ENCODE data around the gene NFIC.
"Not testable (repeated sequence)": the region's sequence is repeated elsewhere in the genome, so short reads cannot be mapped to it uniquely, and the experiment has no call there.

Gene NFIC

DNA sequence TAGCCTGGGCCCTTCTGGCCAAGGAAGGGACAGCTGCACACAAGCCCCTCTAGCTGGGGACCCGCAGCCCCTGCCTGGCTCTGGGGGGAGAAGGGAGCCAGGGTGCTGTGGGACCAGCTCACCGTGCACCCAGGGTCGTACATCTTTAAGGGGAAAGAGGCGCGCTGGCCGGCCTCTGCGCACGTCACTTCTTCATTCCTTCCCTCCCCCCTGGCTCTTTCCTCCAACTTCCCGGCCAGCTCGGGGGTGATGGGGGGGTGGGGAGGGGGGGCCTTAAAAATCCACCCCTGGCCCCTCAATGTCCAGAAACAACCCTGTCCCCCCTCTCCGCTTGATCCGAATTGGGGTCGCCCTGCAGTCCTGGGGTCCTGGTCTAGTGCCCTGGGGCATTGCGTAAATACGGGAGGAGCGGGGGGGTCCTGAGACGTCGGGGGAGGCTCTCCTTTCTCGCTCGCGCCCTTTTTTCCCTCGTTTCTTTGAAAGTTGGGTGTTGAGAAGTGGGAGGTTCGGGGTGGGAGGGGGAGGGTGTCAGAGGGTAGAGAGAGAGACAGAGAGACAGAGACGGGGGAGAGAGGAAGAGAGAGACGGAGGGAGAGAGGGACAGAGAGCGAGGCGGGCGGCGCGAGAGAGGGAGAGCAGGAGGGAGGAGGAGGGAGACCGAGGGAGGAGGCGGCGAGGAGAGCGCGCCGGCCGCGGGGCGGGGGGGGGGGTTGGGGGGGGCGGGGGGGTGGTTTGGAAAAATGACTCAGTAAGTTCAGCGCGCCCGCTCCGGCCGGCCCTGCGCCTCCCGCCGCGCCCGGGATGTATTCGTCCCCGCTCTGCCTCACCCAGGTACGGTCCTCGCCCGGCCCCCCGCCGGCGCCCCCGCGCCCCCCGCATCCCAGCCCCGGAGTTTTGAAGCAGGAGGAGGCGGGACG, at the start of gene NFIC:
Gene NFIC (plus strand): TSS at position 748 of the 917 bp plus-strand sequence. CDS start 54 bp downstream, at position 802.
- peak; percentile 61 for DNase-seq

DNA sequence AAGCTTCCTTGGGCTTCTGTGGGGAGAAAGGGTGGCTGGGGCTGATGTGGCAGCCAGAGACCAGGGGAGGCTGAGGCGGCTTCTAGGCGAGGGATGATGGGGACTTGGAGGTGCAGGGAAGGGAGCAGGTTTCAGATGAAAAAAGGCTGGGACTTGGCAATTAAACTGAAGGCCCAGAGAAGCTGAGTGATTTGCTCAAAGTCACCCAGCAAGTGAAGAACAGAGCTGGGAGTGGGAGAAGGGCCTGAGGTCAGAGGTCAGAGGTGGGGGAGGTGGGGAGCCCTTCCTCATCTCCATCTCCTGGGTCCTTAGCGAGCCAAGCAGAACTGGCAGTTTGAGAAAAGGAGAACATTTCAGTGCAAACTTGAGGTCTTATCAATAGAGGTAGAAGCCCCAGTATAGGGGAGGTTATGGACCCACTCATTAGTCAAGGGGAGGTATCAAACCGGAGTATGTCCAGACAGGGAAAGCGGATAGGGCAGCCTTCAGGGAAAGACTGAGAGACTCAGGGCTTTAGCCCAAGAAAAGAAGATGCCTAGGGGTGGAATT, 49.6 kb upstream of the NFIC start:
- no peak for DNase-seq

DNA sequence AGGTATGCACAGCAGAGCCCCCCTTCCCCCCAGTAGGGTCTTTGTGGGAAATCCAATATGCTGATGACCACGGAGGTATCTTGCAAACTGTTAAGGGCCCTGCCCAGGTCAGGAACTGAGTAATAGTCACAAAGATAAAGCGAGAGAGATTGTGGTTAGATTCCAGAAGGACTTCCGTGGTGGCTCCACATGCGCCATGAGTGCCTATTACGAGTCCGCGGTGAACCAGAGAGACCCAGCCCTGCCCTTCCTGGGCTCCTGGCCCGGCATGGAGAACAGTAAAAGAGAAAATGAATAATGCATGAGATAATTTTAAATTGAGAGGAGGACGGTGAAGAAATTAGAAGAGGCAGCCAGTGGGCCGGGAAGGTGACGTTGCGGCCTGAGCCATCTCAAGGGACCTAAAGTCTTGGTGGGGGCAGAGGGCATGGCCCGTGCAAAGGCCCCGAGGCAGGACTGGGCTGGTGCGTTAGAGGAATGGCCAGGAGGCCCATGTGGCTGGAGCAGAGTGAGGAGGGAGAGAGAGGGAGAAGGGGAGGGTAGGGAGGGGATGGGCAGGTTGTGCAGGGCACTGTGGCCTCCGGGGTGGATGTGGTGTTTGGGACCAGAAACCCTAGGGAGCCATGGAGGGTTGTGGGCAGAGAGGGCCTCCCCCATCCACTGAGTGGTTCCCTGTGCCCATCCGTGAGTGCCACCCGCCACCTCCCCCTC, 46.6 kb upstream of the NFIC start:
- no peak for DNase-seq

DNA sequence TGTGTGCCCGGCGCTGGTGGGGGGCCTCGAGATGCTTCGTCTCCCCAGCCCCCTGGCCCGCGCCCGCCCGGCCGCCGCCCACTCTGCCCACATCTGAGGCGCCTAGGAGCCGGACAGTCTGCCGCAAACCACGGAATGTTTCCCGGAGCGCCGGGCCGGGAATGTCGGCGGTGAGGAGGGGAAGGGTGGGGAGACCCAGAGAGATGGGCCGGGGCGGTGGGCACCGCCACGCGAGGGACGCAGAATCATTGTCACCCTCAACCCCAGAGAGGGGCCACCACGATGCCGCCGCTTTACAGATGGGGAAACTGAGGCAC, 46.1 kb upstream of the NFIC start:
- no peak for DNase-seq

DNA sequence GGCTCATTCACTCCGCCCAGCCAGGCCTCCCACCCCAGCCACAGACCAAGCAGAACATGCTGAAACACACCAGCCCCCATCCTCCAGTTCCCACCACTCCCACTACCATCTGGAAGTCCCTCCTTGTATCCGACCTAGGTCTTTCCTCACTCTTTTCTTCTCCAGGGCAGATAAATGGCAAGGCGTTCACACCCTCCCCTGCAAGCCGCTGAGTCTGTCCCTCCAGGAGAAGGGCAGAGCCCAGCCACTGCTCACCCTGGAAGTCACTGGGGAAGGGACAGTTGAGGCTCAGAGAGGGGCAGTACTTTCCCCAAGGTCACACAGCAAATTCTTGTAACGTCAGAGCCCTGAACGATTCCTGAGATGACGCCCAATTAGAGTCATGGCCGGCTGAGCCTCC, 45.5 kb upstream of the NFIC start:
- DNase-seq, result no peak

DNA sequence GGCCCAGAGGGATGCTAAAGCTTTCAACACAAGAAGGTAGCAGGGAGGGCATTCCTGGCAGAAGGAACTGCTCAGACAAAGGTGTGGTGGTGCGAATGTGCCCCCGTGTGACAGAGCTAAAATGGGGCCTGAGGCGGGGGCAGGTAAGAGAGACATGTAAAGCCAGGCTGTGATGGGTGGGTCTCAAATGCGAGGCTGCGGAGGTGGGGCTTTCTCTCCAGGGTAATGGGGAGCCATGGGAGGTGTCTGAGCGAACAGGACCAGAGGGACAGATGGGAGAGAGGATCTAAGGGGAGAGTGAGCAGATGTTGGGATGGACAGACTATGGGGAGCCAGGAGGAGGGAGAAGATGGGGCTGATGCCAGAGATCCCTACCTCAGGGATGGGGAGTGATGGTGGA, 44.7 kb upstream of the NFIC start:
- no peak for DNase-seq

DNA sequence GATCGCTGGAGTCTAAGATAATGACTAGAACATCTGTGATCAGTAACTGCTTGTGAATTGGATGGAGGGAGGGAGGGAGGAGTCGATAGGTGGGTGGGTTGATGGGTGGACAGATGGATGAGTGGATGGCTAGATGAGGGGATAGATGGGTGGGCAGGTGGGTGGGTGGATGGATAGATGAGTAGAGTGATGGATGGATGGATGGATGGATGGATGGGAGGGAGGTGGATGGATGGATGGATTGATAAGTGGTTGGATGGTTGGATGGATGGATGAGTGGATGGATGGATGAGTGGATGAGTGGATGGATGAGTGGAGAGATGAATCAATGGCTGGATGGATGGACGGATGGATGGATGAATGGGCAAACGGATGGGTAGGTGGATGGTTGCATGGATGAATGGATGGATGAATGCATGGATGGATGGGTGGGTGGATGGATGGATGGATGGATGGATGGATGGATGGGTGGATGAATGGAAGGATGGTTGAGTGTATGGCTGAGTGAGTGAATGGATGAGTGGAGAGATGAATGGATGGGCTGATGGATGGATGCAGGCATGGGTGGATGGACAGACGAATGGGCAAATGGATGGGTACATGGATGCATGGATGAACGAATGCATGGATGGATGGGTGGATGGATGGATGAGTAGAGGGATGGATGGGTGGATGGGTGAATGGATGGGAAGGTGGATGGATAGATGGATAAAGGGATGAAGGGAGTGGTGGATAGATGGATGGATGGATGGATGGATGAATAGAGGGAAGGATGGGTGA, 44.0 kb upstream of the NFIC start:
- DNase-seq, result no peak

DNA sequence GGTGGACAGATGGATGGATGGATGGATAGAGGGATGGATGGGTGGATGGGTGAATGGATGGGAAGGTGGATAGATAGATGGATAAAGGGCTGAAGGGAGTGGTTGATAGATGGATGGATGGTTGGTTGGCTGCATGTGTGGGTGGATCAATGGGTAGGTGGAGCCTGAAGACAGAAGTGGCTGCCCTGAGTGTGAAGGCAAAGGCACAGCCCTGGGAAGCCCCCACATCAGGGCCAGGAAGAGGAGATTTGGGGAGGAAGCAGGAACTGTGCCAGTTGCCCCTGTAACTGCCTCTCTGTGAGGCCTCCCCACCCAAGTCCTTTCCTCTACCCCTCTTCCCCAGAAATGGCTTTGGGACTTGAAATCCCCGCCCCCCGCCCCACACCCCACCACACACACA, 43.4 kb upstream of the NFIC start:
- no peak for DNase-seq

DNA sequence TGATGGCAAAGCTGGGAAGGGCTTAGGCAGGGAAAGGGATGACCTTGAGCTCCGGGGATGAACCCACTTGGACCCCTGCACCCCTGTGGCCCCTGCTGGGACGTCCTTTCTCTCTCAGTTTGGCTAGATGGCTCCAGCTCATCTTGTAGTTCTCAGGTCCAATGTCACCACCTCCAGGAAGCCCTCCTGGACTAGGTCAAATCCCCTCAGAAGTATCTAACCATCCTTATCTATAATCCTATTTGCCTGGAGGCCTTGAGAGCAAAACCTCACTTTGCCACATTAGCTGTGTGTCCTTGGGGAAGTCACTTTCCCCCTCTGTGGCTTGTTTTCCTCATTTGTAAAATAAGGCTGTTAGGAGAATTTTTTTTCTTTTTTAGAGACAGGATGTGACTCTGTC, 42.7 kb upstream of the NFIC start:
- DNase-seq, result no peak

DNA sequence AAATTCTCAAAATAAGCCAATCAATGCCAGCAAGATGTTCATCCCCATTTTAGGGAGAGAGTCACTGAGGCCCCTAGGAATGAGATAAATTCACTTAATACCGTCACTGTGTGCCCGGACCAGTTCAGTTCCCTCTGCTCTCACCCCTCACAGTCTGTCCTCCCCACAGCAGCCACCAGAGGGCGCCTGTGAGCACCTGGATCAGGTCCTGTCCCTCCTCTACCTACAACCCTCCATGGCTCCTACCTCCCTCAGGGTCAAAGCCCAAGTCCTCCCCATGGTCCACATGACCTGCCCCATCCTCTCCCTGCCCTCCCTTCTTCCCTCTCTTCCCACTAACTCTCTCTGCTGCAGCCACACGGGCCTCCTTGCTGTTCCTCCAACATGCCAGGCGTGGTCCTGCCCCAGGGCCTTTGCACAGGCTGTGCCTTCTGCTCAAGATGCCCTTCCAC, 42.0 kb upstream of the NFIC start:
- peak; percentile 91 for DNase-seq

DNA sequence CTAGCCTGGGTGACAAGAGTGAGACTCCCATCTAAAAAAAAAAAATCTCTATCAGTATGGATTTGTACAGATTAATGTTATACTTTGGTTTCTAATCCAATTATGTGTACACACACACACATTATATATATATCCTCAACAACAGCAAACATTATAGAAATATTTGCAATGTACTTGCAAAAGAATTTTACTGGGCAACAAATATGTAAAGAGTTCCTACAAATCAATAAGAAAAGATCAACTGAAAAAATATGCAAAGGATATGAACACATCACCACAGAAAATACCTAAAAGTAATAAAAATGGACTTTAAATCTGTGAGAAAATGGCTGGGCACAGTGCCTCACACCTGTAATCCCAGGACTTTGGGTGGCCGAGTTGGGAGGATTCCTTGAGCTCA, 40.9 kb upstream of the NFIC start:
- no peak for DNase-seq

DNA sequence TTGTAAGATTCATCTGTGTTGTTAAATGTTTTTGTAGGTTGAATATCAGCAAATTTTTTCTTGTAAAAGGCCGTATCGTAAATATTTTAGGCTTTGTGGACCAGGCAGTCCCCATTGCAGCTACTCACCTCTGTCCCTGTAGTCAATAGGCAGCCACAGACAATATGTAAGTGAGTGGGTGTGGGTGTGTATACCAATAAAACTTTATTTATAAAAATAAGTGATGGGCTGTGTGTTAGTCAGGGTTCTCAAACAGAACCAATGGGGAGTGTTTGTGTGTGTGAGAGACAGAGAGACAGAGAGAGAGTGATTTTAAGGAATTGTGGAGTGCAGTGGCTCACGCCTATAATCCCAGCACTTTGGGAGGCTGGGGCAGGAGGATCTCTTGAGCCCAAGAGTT, 37.6 kb upstream of the NFIC start:
- DNase-seq, result no peak

DNA sequence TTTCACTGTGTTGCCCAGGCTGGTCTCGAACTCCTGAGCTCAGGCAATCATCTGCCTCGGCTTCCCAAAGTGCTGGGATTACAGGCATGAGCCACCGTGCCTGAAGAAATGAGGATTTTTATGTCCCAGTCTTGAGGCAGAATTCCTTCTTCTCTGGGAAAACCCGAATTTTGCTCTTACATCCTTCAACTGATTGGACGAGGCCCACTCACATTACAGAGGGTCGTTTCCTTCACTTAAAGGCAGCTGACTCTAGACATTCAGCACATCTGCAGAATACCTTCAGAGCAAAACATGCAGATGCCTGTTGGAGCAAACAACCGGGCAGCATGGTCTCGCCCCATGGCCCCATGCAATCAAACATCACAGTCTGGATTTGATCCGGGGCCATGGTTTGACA, 36.3 kb upstream of the NFIC start:
- no peak for DNase-seq

DNA sequence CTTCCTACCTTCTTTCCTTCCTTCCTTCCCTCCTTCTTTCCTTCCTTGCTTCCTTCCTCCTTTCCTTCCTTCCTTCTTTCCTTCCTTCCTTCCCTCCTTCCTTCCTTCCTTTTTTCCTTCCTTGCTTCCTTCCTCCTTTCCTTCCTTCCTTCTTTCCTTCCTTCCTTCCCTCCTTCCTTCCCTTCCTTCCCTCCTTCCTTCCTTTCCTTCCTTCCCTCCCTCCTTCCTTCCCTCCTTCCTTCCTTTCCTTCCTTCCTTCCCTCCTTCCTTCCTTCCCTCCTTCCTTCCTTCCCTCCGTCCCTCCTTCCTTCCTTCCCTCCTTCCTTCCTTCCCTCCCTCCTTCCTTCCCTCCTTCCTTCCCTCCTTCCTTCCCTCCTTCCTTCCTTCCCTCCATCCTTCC, 34.2 kb upstream of the NFIC start:
- DNase-seq, result not testable (repeated sequence)

DNA sequence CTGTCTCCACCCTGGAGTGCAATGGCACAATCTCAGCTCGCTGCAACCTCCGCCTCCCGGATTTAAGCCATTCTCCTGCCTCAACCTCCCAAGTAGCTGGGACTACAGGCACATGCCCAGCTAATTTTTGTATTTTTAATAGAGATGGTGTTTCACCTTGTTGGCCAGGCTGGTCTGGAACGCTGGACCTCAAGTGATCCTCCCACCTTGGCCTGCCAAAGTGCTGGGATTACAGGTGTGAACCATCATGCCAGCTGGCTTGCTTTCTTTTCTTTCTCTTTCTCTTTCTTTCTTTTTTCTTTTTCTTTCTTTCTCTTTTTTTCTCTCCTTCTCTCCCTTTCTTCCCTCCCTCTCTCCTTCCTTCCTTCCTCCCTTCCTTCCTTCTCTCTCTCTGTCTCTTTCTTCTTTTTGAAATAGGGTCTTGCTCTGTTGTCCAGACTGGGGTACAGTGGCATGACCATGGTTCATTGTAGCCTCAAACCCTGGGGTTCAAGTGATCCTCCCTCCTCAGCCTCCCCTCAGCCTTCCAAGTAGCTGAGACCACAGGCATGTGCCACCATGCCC, 33.3 kb upstream of the NFIC start:
- no peak for DNase-seq

DNA sequence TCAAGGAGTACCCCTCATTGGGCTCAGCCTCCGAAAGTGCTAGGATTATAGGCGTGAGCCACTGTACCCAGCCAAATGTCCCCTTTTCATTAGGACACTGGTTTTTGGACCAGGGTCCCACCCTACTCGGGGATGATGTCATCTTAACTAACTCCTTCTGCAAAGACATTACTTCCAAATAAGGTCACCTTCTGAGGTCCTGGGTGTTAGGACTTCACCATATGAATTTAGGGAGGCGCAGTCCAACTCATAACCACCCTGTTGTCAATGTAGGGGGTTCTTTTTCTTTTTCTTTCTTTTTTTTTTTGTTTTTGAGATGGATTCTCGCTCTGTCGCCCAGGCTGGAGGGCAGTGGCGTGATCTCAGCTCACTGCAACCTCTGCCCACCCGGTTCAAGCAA, 32.7 kb upstream of the NFIC start:
- DNase-seq, result no peak

DNA sequence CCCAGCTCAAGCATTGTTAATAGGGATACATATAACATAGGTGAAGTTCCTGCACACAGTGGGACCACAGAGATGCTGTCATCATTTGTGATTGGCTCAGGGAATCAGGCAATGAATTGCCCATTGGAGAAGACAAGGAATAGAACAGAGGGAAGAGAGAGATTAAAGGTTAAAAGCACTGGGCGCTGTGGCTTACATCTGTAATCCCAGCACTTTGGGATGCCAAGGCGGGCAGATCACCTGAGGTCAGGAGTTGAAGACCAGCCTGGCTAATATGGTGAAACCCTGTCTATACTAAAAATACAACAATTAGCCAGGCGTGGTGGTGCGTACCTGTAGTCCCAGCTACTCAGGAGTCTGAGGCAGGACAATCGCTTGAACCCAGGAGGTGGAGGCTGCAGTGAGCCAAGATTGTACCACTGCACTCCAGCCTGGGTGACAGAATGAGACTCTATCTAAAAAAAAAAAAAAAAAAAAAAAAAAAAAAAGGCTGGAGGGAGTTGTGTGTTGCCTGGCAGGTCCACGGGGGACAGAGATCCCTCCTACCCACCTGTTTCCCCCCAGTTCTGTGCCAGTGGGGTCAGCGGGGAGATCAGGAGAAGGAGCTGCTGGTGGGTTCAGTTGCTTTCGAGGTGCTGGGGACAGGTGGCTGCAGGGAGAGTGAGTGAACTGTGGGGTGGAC, 31.5 kb upstream of the NFIC start:
- DNase-seq, result not testable (repeated sequence)

DNA sequence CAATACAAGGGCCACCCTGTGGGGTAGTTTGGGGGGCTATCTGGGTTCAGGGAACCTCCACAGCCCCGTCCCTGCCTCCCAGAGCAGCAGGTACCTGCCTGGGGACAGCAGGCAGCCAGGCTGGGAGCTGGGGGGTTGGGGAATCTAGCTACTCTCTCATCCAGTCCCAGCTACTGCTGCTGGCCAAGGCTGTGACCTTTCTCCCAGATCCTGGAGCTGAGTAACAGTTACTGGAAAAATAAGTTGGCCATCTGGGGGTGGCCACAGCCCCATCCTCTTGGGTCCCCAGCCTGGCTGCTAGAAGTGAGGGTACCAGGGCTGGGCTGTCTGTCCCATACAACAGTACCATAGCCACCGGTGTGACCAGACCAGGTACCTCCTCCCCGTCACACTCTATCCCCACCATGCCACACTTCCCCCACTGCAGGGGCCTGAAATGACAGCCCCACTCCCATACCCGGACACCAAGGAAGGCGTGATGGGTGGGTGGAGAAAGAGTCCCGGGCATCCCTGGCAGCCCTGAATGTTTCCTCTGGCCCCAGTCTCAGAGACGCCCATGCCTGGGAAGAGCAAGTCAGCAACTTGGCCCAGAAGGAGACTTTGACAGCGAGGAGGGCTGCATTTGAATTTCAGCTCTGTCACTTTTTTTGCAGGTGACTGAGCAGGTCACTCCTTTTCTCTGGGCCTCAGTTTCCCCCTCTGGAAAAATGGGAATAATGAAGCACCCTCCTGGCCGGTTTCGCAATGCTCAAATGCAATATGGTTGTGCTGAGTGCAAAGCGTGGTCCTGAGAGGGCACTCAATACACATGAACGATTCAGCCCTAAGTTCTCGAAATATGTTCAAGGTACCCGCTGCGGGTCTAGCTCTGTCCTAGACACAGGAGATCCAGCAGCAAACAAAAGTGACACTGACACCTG, 30.7 kb upstream of the NFIC start:
- DNase-seq, result no peak

DNA sequence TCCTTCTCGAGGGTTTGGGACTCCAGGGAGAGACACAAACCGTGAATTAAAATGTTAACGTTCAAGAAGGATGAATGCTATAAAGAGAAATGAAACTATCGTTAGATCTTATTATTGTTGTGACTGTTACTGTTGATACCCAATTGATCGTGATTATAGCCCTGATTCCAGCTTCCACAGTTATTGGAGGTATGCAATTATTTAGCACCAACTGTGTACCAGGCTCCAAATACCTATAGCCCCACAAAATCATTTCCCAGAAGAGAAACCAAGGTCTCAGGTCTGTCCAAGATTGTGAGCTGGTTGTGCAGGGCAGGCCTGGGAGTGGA, 30.1 kb upstream of the NFIC start:
- no peak for DNase-seq

DNA sequence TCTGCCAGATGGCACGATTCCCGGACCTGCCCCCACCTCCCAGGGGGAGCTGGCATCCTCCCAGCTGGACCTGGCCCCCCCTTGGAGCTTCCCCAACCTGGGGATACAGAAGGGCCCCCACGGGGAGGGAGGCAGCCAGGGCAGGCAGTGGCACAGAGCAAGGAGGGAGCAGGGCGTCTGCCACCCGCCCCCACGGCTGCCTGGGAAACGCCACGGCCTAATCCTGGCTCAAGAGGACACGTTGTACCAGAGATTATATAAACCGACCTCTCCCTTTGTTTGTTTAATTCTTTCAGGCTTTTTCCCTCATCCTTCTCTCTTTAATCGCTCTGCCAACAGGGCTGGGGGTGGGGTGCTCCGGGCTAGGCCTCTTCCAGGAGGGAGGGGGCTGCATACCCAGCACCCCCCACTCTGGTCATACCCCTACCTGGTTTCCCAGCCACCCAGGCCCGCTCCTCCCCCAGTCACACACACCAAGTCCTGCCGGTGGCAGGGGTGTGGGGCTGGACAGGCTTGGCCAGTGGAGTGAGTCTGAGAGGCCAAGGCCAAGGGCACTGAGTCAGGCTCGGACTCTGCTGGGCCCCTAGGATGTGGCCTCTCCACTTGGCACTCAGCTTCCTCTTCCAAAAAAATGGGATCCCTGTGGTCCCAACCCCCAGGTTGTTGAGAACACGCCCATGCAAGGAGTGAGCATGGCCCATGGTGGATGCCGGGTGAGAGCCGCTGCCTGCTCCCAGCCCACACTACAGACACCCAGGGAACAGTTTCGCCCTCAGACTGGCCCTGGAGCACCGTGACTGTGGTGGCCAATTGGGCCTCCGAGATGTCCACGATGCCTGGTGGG, 29.5 kb upstream of the NFIC start:
- no peak for DNase-seq

All from activated CD4-positive, alpha-beta T cell treated with anti-CD3 and anti-CD28 coated beads for 48 hours (primary cell).